NCI-H748 treated with DMSO at 0.1 percent for 48 hours (cell line): ENCODE measurements around the gene TXNIP.

Experiments used
- DNase-seq: peaks from one replicate; lab custom pipeline; 2025; lab: John Stamatoyannopoulos, UW

TXNIP gene

GRCh38 chr1:145963265-145964019 is 32.9 kb downstream of the TXNIP start:
- DNase-seq, result peak; percentile 49

- peak; percentile 29 for DNase-seq
Observed at GRCh38 chr1:145962157-145963102, 33.9 kb downstream of the TXNIP start.

GRCh38 chr1:145961425-145962156 is 34.8 kb downstream of the TXNIP start:
- no peak for DNase-seq

GRCh38 chr1:145961109-145961424 is 35.3 kb downstream of the TXNIP start:
- DNase-seq, result no peak

GRCh38 chr1:145960468-145961108 is 35.8 kb downstream of the TXNIP start:
- DNase-seq, result peak; percentile 52

- no peak for DNase-seq
Observed at GRCh38 chr1:145959957-145960467, 36.4 kb downstream of the TXNIP start.

GRCh38 chr1:145959333-145959732 is 37.0 kb downstream of the TXNIP start:
- no peak for DNase-seq

- DNase-seq, result no peak
Observed at GRCh38 chr1:145958734-145959133, 37.6 kb downstream of the TXNIP start.

GRCh38 chr1:145957443-145958319 is 38.7 kb downstream of the TXNIP start, which contains the start of gene LIX1L:
Gene LIX1L (minus strand): TSS chr1:145958017. CDS start chr1:145957927, 90 bp downstream.
- peak; percentile 89 for DNase-seq

- no peak for DNase-seq
Observed at GRCh38 chr1:145956781-145957442, 39.5 kb downstream of the TXNIP start.

- no peak for DNase-seq
Observed at GRCh38 chr1:145956361-145956760, 40.0 kb downstream of the TXNIP start.

- DNase-seq, result no peak
Observed at GRCh38 chr1:145955436-145955835, 40.9 kb downstream of the TXNIP start.

- no peak for DNase-seq
Observed at GRCh38 chr1:145953861-145954260, 42.5 kb downstream of the TXNIP start.

GRCh38 chr1:145952903-145953302 is 43.5 kb downstream of the TXNIP start:
- DNase-seq, result no peak

- DNase-seq, result no peak
Observed at GRCh38 chr1:145951526-145951925, 44.9 kb downstream of the TXNIP start.

- no peak for DNase-seq
Observed at GRCh38 chr1:145949219-145949618, 47.2 kb downstream of the TXNIP start.

- DNase-seq, result no peak
Observed at GRCh38 chr1:145947551-145947950, 48.8 kb downstream of the TXNIP start.

GRCh38 chr1:145946477-145946986 is 49.8 kb downstream of the TXNIP start:
- DNase-seq, result no peak

- DNase-seq, result no peak
Observed at GRCh38 chr1:145944532-145944931, 51.8 kb downstream of the TXNIP start.

- no peak for DNase-seq
Observed at GRCh38 chr1:145942871-145943270, 53.5 kb downstream of the TXNIP start.
